WTC11 (cell line): ENCODE data around the gene TMEM167A.

ENCODE experiments used
- GRHL2 ChIP-seq: fragments of 250-450 bp; sonication (Bioruptor Pico); IDR thresholded peaks from 2 replicates; pipeline ENCODE4 v1.8.0; 2022; ENCODE audit warnings: mild to moderate bottlenecking, moderate library complexity; ENCODE audit not compliant: insufficient replicate concordance, severe bottlenecking
- TF ChIP-seq, protein P1 (sequence below): sonication (generic); formaldehyde crosslinking; IDR thresholded peaks from 2 replicates; pipeline ENCODE4 v1.8.1; 2023; ENCODE audit warnings: mild to moderate bottlenecking, missing genetic modification reagents

DNA sequence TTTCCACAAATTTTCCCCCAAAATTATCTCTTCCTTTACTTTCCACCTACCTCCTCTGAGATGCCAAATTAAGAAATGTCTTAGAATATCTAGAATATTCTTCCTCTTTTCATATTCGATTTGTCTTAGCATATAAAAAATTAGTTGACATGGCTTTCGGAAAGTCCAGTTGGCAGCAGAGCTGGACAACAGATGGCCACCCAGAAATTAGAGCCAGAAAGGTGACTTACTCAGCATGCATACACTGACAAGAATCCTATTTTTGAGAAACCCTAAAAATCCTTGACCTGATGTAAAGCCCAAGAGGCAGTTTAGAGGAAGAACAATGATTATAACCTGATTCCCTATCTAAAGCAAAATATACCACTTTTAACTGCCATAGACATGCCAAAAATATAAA is 22.0 kb downstream of the TMEM167A start:
- TF ChIP-seq GRHL2 (CRISPR knock-in tag) = no peak
- TF ChIP-seq, protein P1, sequence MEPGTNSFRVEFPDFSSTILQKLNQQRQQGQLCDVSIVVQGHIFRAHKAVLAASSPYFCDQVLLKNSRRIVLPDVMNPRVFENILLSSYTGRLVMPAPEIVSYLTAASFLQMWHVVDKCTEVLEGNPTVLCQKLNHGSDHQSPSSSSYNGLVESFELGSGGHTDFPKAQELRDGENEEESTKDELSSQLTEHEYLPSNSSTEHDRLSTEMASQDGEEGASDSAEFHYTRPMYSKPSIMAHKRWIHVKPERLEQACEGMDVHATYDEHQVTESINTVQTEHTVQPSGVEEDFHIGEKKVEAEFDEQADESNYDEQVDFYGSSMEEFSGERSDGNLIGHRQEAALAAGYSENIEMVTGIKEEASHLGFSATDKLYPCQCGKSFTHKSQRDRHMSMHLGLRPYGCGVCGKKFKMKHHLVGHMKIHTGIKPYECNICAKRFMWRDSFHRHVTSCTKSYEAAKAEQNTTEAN = no peak
